Osteoblast (primary cell): ENCODE results near the gene NOL4L. TPM values are rescaled to one million over a fixed set of nuclear protein-coding genes. Genes with fewer than 3 reads are reported as not detected.

Experiments
- DNase-seq: peaks from one replicate; pipeline ENCODE4 v3.0.0; 2011; ENCODE audit warnings: low spot score, mixed read lengths; ENCODE audit not compliant: insufficient read length; ENCODE audit errors: missing footprints
- H2AFZ ChIP-seq: 2 replicates; pipeline ENCODE4 v1.6.0; 2011; ENCODE audit warnings: mild to moderate bottlenecking, low read length
- H3K27ac ChIP-seq: 2 replicates; pipeline ENCODE4 v1.5.1; 2011; ENCODE audit warnings: mild to moderate bottlenecking, low read depth, low read length, moderate library complexity
- H3K27me3 ChIP-seq: 2 replicates; pipeline ENCODE4 v1.6.0; 2012; ENCODE audit warnings: mild to moderate bottlenecking, control low read depth, inconsistent platforms, low read length, moderate library complexity; ENCODE audit not compliant: insufficient read depth
- H3K36me3 ChIP-seq: 2 replicates; pipeline ENCODE4 v1.5.1; 2011; ENCODE audit warnings: mild to moderate bottlenecking, low read length, control low read depth, moderate library complexity; ENCODE audit not compliant: insufficient read depth
- H3K4me1 ChIP-seq: 2 replicates; pipeline ENCODE4 v1.5.1; 2011; ENCODE audit warnings: mild to moderate bottlenecking, low read length, control low read depth, moderate library complexity; ENCODE audit not compliant: insufficient read depth
- H3K4me2 ChIP-seq: 2 replicates; pipeline ENCODE4 v1.6.0; 2011; ENCODE audit warnings: mild to moderate bottlenecking, low read length; ENCODE audit not compliant: insufficient read depth
- H3K4me3 ChIP-seq: fragments of 200-600 bp; sonication (generic); 3 replicates; pipeline ENCODE4 v1.5.1; 2012; ENCODE audit warnings: mild to moderate bottlenecking, low read length, inconsistent platforms; ENCODE audit not compliant: insufficient read depth
- H3K79me2 ChIP-seq: 2 replicates; pipeline ENCODE4 v1.6.0; 2012; ENCODE audit warnings: mild to moderate bottlenecking, low read length, control low read depth, inconsistent platforms; ENCODE audit not compliant: insufficient read depth
- H3K9me3 ChIP-seq: 2 replicates; pipeline ENCODE4 v1.5.1; 2011; ENCODE audit warnings: low read depth, low read length, control low read depth
- H4K20me1 ChIP-seq: 2 replicates; pipeline ENCODE4 v1.6.0; 2012; ENCODE audit warnings: mild to moderate bottlenecking, low read length, control low read depth; ENCODE audit not compliant: insufficient read depth
- CTCF ChIP-seq: IDR thresholded peaks from 2 replicates; pipeline ENCODE4 v1.5.1; 2011; ENCODE audit warnings: mild to moderate bottlenecking, low read depth, low read length, moderate library complexity; ENCODE audit errors: extremely low read depth
- total RNA-seq: library from RNA; depleted of rRNA; stranded (reverse); fragments of >200 nt; gene quantifications from 2 replicates; pipeline ENCODE4 v1.2.3, GENCODE V29; 2012

NOL4L gene
- total RNA-seq, 1 donor: 6.2 TPM

- peaks cover 67% of the 10 kb centered on the region for H3K36me3 ChIP-seq
- no peaks in the 10 kb centered on the region for H3K27me3 ChIP-seq
- H3K79me2 ChIP-seq: peaks cover 35% of the 10 kb centered on the region
- H3K4me3 ChIP-seq: no peak overlapping the region
- DNase-seq: peak; percentile 95
- H2AFZ ChIP-seq: no peak overlapping the region
- peak overlapping the region; percentile 11 for H3K4me2 ChIP-seq
- H4K20me1 ChIP-seq: peaks cover 61% of the 10 kb centered on the region
- H3K4me1 ChIP-seq: peaks cover 24% of the 10 kb centered on the region
- TF ChIP-seq CTCF: peak; percentile 42
- H3K9me3 ChIP-seq: no peaks in the 10 kb centered on the region
- H3K27ac ChIP-seq: peak overlapping the region; percentile 64
Observed at GRCh38 chr20:32439132-32439829, 145.9 kb downstream of the NOL4L start.

DNA sequence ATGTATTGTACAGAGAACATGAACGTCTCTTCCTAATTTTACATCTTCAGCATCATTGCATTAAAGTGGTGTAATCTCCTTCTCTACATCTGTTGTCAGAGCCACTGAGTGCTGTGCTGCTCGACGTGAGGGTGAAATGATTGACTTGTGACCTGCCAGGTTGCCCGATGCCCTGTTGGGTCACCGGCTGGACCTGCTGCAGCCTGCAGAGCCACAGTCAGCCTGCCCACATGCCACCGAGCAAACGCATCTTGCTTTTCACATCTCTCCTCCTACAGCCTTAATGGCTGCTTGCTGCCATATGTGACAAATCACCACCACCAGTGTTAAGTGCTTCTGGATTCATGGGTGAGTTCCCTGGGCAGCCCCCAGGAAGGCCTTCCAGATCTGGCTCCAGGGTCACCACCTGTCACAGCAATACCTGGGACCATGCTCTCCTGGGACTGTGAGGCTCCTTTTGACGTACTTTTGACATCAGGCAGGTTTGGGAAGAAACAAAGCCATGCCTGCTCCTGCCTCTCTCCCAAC, 146.7 kb downstream of the NOL4L start:
- TF ChIP-seq CTCF: no peak
- Histone ChIP-seq H3K9me3 (no peaks in the 10 kb centered on the region), H3K27me3 (no peaks in the 10 kb centered on the region), H3K79me2 (peaks cover 30% of the 10 kb centered on the region), H2AFZ (no peak overlapping the region), H3K4me2 (peak overlapping the region; percentile 11), H3K27ac (peak overlapping the region; percentile 64), H4K20me1 (peaks cover 54% of the 10 kb centered on the region), H3K36me3 (peaks cover 69% of the 10 kb centered on the region), H3K4me1 (peaks cover 21% of the 10 kb centered on the region), H3K4me3 (no peak overlapping the region)
- DNase-seq: peak; percentile 30

- peaks cover 47% of the 10 kb centered on the region for H4K20me1 ChIP-seq
- H3K4me3 ChIP-seq: no peak overlapping the region
- no peak overlapping the region for H3K4me2 ChIP-seq
- H2AFZ ChIP-seq: no peak overlapping the region
- no peak overlapping the region for H3K27ac ChIP-seq
- H3K4me1 ChIP-seq: peaks cover 21% of the 10 kb centered on the region
- DNase-seq: peak; percentile 42
- no peaks in the 10 kb centered on the region for H3K9me3 ChIP-seq
- TF ChIP-seq CTCF: peak; percentile 22
- H3K79me2 ChIP-seq: peaks cover 30% of the 10 kb centered on the region
- H3K27me3 ChIP-seq: no peaks in the 10 kb centered on the region
- peaks cover 78% of the 10 kb centered on the region for H3K36me3 ChIP-seq
Observed at GRCh38 chr20:32437391-32438074, 147.6 kb downstream of the NOL4L start.

GRCh38 chr20:32436968-32437367, 148.2 kb downstream of the NOL4L start:
- no peak for TF ChIP-seq CTCF
- no peaks in the 10 kb centered on the region for H3K27me3 ChIP-seq
- peaks cover 83% of the 10 kb centered on the region for H3K36me3 ChIP-seq
- H3K4me1 ChIP-seq: peaks cover 21% of the 10 kb centered on the region
- H3K27ac ChIP-seq: no peak overlapping the region
- no peak for DNase-seq
- no peaks in the 10 kb centered on the region for H3K9me3 ChIP-seq
- peaks cover 49% of the 10 kb centered on the region for H4K20me1 ChIP-seq
- peaks cover 30% of the 10 kb centered on the region for H3K79me2 ChIP-seq
- H3K4me2 ChIP-seq: no peak overlapping the region
- H2AFZ ChIP-seq: no peak overlapping the region
- no peak overlapping the region for H3K4me3 ChIP-seq
